Ascending aorta (tissue), 2 donors: ENCODE measurements around the gene RAB5A. TPM values are rescaled to one million over a fixed set of nuclear protein-coding genes. Genes with fewer than 3 reads are reported as not detected.

Experiments
- DNase-seq, 2 donors: peaks; one replicate each; pipeline ENCODE4 v3.0.0-alpha.2; 2019; ENCODE audit warnings: low spot score in 2 of 2
- H3K27ac ChIP-seq, 2 donors: fragments of 200-600 bp; sonication (generic); one replicate each; pipeline ENCODE4 v1.5.1; 2016 to 2017; ENCODE audit warnings: mild to moderate bottlenecking in 1 of 2
- H3K27me3 ChIP-seq: fragments of 200-600 bp; sonication (generic); one replicate; pipeline ENCODE4 v1.5.1; 2017
- H3K36me3 ChIP-seq, 2 donors: fragments of 200-600 bp; sonication (generic); one replicate each; pipeline ENCODE4 v1.5.1; 2016
- H3K4me1 ChIP-seq, 2 donors: fragments of 200-600 bp; sonication (generic); one replicate each; pipeline ENCODE4 v1.5.1; 2016 to 2017; ENCODE audit warnings: mild to moderate bottlenecking in 1 of 2
- H3K4me3 ChIP-seq, 2 donors: fragments of 200-600 bp; sonication (generic); one replicate each; pipeline ENCODE4 v1.5.1; 2016 to 2017; ENCODE audit warnings: mild to moderate bottlenecking in 1 of 2
- H3K9me3 ChIP-seq, 2 donors: fragments of 200-600 bp; sonication (generic); one replicate each; pipeline ENCODE4 v1.5.1; 2016
- CTCF ChIP-seq, 3 experiments: fragments of 200-600 bp in 2 of 3; fragments of 450-650 bp in 1 of 3; sonication (generic) in 2 of 3; IDR thresholded peaks; one replicate each; pipeline ENCODE4 v1.5.1; 2016 to 2019; ENCODE audit warnings: antibody characterized with exemption in 3 of 3, mild to moderate bottlenecking in 1 of 3, moderate library complexity in 1 of 3
- intact Hi-C: fragments of 100-400 bp; cut with DNase I; formaldehyde crosslinking; loops from one replicate; pipeline ENCODE4 v1.15.1; 2023
- total RNA-seq: library from RNA; depleted of rRNA; stranded (reverse); fragments of >200 nt; gene quantifications from one replicate; pipeline ENCODE4 v1.1.0, GENCODE V29; 2016

Gene RAB5A
- total RNA-seq, 1 donor from 2014 or later = 54.9 TPM

- intact Hi-C loops = no loop called here
- TF ChIP-seq CTCF (IDR thresholded peaks at IDR 0.05) = no peak
- Histone ChIP-seq H3K4me3 (no peak overlapping the region), H3K9me3 (no peaks in the 10 kb centered on the region), H3K27me3 (peaks cover 4% of the 10 kb centered on the region), H3K4me1 (no peaks in the 10 kb centered on the region), H3K27ac (no peak overlapping the region), H3K36me3 (no peaks in the 10 kb centered on the region)
- no peak for DNase-seq
Observed at GRCh38 chr3:19931180-19931692, 15.7 kb upstream of the RAB5A start.

DNA sequence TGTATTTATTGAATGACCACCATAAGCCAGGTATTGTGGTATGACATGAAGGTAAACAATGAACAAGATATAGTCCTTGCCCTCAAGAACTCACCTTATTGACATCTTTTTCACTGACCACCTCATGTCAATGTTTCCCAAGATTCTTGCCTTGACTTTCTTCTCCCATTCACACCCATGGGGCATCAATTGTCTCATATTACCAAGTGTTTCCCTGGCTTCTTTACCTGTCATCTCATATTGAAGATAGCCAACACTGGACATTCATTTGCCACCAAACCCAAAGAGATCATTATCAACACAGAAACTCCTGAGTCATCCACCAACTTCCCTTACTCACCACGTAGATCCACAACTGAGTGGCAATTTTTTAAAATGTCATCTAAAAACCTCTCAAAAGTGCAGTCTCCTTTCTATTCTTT is 15.1 kb upstream of the RAB5A start:
- Histone ChIP-seq H3K27ac (no peak overlapping the region), H3K9me3 (no peaks in the 10 kb centered on the region), H3K4me1 (no peaks in the 10 kb centered on the region), H3K36me3 (no peaks in the 10 kb centered on the region), H3K4me3 (no peak overlapping the region), H3K27me3 (peaks cover 4% of the 10 kb centered on the region)
- intact Hi-C loops = no loop called here
- DNase-seq = no peak
- no peak for TF ChIP-seq CTCF (IDR thresholded peaks at IDR 0.05)

DNA sequence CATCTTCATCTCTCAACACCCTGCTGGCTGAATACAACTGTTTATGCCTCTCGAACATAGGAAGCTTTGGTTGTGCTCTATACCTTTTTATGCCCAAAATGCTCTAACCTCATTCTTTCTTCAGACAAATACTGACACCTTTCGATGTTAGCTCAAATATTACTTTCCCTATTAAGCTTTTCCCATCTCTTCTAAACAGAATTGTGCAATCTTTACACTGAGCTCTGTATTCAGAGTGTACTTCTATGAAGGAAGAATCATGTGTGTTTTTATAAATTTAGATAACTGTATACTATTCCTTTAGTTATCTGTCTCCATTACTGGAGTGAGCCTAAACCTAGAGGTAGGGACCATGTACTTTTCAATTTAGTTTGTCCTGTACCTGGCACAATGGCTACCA is 14.5 kb upstream of the RAB5A start:
- Histone ChIP-seq H3K9me3 (no peaks in the 10 kb centered on the region), H3K4me3 (no peak overlapping the region), H3K27me3 (peaks cover 4% of the 10 kb centered on the region), H3K36me3 (no peaks in the 10 kb centered on the region), H3K27ac (no peak overlapping the region), H3K4me1 (no peaks in the 10 kb centered on the region)
- no peak for DNase-seq
- TF ChIP-seq CTCF (IDR thresholded peaks at IDR 0.05) = no peak
- intact Hi-C loops = no loop called here

GRCh38 chr3:19934098-19934566 is 12.8 kb upstream of the RAB5A start, which contains the start of gene EFHB:
Gene EFHB, minus strand, starts transcription at chr3:19934217. Its CDS starts 199 bp downstream, at chr3:19934018.
- DNase-seq = no peak
- no peak within 1 kb of the TSS for H3K4me3 ChIP-seq
- intact Hi-C loops = no loop called here

DNA sequence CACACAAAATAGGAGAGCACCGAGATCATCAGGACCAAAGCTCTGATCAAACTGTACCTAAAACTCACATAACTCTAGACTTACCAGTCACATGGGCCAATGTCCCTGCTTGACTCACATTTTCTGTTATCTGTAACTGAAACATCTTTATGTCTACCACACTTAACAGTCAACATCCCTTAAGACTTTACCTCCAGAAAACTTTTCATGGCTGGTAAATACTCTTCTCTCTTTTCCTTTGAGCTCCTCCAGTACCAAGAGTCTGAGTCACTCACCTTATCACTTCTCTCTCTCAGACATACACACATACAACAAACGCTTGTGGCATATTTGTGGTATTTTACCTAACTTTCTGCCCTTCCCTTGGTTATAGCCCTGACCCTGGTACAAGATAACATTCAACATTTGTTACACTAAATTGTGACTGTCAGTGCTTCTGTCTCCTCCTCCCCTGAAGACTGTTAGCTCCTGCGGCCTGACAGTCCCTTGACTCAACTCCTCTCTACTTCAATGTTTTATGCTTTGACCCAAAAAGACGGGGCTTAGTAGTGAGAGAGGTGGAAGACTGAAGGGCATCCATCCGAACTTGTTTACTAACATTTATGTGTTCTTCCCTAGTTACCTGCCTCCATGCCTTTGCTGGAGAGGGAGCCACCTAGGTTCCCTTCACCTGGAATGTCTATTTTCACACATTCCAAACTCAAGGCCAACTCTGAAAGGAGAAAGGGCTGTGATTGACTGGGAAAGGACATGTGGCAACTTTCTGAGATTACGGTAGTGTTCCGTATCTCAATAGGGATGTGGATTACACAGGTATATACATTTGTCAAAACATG is 9.2 kb upstream of the RAB5A start:
- H3K9me3 ChIP-seq = no peaks in the 10 kb centered on the region
- no peaks in the 10 kb centered on the region for H3K4me1 ChIP-seq
- intact Hi-C loops = no loop called here
- no peak for DNase-seq
- peaks cover 4% of the 10 kb centered on the region for H3K27me3 ChIP-seq
- no peak for TF ChIP-seq CTCF (IDR thresholded peaks at IDR 0.05)
- H3K4me3 ChIP-seq = no peak overlapping the region
- H3K36me3 ChIP-seq = no peaks in the 10 kb centered on the region
- no peak overlapping the region for H3K27ac ChIP-seq

More at GRCh38 chr3:19934098-19934566, 12.8 kb upstream of the RAB5A start, which contains the start of gene EFHB:
- no peaks in the 10 kb centered on the region for H3K36me3 ChIP-seq
- no peaks in the 10 kb centered on the region for H3K9me3 ChIP-seq
- TF ChIP-seq CTCF (IDR thresholded peaks at IDR 0.05) = no peak
- H3K4me1 ChIP-seq = no peaks in the 10 kb centered on the region
- no peak within 1 kb of the TSS for H3K27ac ChIP-seq
- peaks cover 4% of the 10 kb centered on the region for H3K27me3 ChIP-seq
